ENCODE results near the gene UBL4B.

DNA sequence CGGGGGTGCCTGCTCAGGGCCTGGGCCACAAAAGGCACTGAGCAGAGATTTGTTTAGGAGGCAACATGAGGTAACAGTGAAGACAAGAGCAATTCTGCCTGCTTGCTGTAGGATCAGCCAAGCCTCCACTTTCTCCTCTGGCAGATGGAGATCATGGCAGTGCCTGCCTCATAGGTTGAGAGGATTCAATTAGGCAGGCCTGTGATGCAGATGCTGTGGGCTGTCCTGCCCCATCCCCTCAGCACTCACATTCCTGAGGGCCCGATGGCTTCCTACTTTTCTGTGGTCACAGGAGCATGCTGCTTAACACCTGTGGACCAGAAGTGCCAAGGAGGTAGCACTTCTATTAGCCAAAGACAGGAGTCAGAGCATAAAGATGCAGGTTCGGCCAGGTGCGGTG, 1.2 kb upstream of the UBL4B start:
- TF ChIP-seq POLR2AphosphoS5 (IDR thresholded peaks at IDR 0.05; ENCODE audit: low read depth, low read length) (no peak), POLR2A (IDR thresholded peaks at IDR 0.05; ENCODE audit: low read depth, low read length) (no peak)
